ENCODE data around the gene NDOR1. TPM values are rescaled to one million over a fixed set of nuclear protein-coding genes. Genes with fewer than 3 reads are reported as not detected.

The NDOR1 gene
- total RNA-seq, 1 donor from 2014 or later, result 22.4 TPM

GRCh38 chr9:137183980-137184595, 21.4 kb upstream of the NDOR1 start:
- Mint-ChIP-seq H3K36me3 (peaks cover 8% of the 10 kb centered on the region), H3K27me3 (ENCODE audit: low read depth) (no peaks in the 10 kb centered on the region), H3K4me3 (no peak overlapping the region)

GRCh38 chr9:137184881-137185660, 20.4 kb upstream of the NDOR1 start:
- no peak for DNase-seq (ENCODE audit: low spot score in 2 of 2, unreplicated experiment in 2 of 2)
- no peaks in the 10 kb centered on the region for H3K27me3 Mint-ChIP-seq (ENCODE audit: low read depth)
- H3K27ac Mint-ChIP-seq, result no peak overlapping the region
- H3K4me3 Mint-ChIP-seq, result no peak overlapping the region
- TF ChIP-seq, protein P1, sequence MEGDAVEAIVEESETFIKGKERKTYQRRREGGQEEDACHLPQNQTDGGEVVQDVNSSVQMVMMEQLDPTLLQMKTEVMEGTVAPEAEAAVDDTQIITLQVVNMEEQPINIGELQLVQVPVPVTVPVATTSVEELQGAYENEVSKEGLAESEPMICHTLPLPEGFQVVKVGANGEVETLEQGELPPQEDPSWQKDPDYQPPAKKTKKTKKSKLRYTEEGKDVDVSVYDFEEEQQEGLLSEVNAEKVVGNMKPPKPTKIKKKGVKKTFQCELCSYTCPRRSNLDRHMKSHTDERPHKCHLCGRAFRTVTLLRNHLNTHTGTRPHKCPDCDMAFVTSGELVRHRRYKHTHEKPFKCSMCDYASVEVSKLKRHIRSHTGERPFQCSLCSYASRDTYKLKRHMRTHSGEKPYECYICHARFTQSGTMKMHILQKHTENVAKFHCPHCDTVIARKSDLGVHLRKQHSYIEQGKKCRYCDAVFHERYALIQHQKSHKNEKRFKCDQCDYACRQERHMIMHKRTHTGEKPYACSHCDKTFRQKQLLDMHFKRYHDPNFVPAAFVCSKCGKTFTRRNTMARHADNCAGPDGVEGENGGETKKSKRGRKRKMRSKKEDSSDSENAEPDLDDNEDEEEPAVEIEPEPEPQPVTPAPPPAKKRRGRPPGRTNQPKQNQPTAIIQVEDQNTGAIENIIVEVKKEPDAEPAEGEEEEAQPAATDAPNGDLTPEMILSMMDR (IDR thresholded peaks at IDR 0.05; ENCODE audit: unreplicated experiment), result no peak
- no peaks in the 10 kb centered on the region for H3K9me3 Mint-ChIP-seq
- H3K36me3 Mint-ChIP-seq, result peaks cover 8% of the 10 kb centered on the region
- H3K4me1 Mint-ChIP-seq, result peaks cover 24% of the 10 kb centered on the region

More at GRCh38 chr9:137183980-137184595, 21.4 kb upstream of the NDOR1 start:
- DNase-seq (ENCODE audit: low spot score in 2 of 2, unreplicated experiment in 2 of 2), result no peak
- H3K27ac Mint-ChIP-seq, result no peak overlapping the region
- peaks cover 17% of the 10 kb centered on the region for H3K4me1 Mint-ChIP-seq
- TF ChIP-seq, protein P1 (IDR thresholded peaks at IDR 0.05; ENCODE audit: unreplicated experiment), result no peak
- H3K9me3 Mint-ChIP-seq, result no peaks in the 10 kb centered on the region

GRCh38 chr9:137185921-137186320, 19.6 kb upstream of the NDOR1 start:
- no peaks in the 10 kb centered on the region for H3K9me3 Mint-ChIP-seq
- H3K36me3 Mint-ChIP-seq, result peaks cover 10% of the 10 kb centered on the region
- peaks cover 29% of the 10 kb centered on the region for H3K4me1 Mint-ChIP-seq
- no peaks in the 10 kb centered on the region for H3K27me3 Mint-ChIP-seq (ENCODE audit: low read depth)
- DNase-seq (ENCODE audit: low spot score in 2 of 2, unreplicated experiment in 2 of 2), result no peak
- H3K27ac Mint-ChIP-seq, result no peak overlapping the region
- TF ChIP-seq, protein P1 (IDR thresholded peaks at IDR 0.05; ENCODE audit: unreplicated experiment), result no peak
- peak overlapping the region; percentile 93 for H3K4me3 Mint-ChIP-seq

GRCh38 chr9:137186385-137186784, 19.1 kb upstream of the NDOR1 start:
- TF ChIP-seq, protein P1 (IDR thresholded peaks at IDR 0.05; ENCODE audit: unreplicated experiment), result no peak
- peaks cover 30% of the 10 kb centered on the region for H3K4me1 Mint-ChIP-seq
- no peak overlapping the region for H3K27ac Mint-ChIP-seq
- H3K9me3 Mint-ChIP-seq, result no peaks in the 10 kb centered on the region
- no peaks in the 10 kb centered on the region for H3K27me3 Mint-ChIP-seq (ENCODE audit: low read depth)
- no peak for DNase-seq (ENCODE audit: low spot score in 2 of 2, unreplicated experiment in 2 of 2)
- peak overlapping the region; percentile 93 for H3K4me3 Mint-ChIP-seq
- peaks cover 10% of the 10 kb centered on the region for H3K36me3 Mint-ChIP-seq

DNA sequence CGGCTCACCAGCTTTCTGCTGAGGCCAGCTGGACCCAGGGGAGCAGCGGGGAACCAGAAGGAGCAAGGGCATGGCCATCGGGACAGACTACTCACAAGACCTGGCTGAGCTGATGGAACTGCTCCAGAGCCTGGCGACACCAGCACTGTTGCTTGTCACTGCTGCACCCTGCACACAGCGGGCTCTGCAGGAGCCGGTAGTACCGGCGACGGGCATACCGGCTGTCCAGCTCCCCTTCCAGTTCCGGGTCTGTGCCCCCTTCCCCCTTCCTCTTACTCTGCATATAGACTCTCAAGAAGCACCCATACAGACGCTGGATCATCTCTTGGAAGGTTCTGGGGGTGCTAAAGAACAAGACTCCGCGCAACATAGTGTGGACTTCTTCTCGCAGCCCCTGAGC, 18.1 kb upstream of the NDOR1 start:
- Mint-ChIP-seq H3K27ac (peak overlapping the region; percentile 93), H3K36me3 (peaks cover 6% of the 10 kb centered on the region), H3K4me3 (peak overlapping the region; percentile 93), H3K9me3 (no peaks in the 10 kb centered on the region), H3K27me3 (ENCODE audit: low read depth) (no peaks in the 10 kb centered on the region), H3K4me1 (peaks cover 30% of the 10 kb centered on the region)
- no peak for DNase-seq (ENCODE audit: low spot score in 2 of 2, unreplicated experiment in 2 of 2)
- TF ChIP-seq, protein P1 (IDR thresholded peaks at IDR 0.05; ENCODE audit: unreplicated experiment), result no peak
